Bronchial epithelial cell (primary cell): Measurements from ENCODE around the gene BANP. TPM values are rescaled to one million over a fixed set of nuclear protein-coding genes. Genes with fewer than 3 reads are reported as not detected.

Experiments used
- DNase-seq: peaks from one replicate; pipeline ENCODE4 v3.0.0-alpha.2; 2010; ENCODE audit warnings: low read depth
- FAIRE-seq: peaks from 2 replicates; lab custom pipeline; 2011; peaks lifted over from hg19 to GRCh38; lab: Jason Lieb, UNC
- H3K27me3 ChIP-seq: 2 replicates; pipeline ENCODE4 v1.5.1; 2011; ENCODE audit warnings: low read length; ENCODE audit not compliant: control insufficient read depth, insufficient read depth
- H3K36me3 ChIP-seq: 2 replicates; pipeline ENCODE4 v1.5.1; 2011; ENCODE audit warnings: low read length; ENCODE audit not compliant: control insufficient read depth, insufficient read depth
- H3K4me3 ChIP-seq: 2 replicates; pipeline ENCODE4 v1.5.1; 2011; ENCODE audit warnings: mild to moderate bottlenecking, low read depth, low read length, control low read depth
- total RNA-seq: library from RNA; depleted of rRNA; stranded (reverse); fragments of >200 nt; gene quantifications from 2 replicates; pipeline ENCODE4 v1.2.1, GENCODE V29; 2014
- TF ChIP-seq, protein P1 (sequence below): IDR thresholded peaks from 2 replicates; pipeline ENCODE4 v1.5.1; 2011; ENCODE audit warnings: mild to moderate bottlenecking, moderate library complexity, low read length, control low read depth, inconsistent platforms; ENCODE audit not compliant: insufficient read depth, severe bottlenecking

BANP gene
- total RNA-seq, 1 donor from 2014 or later = 22.1 TPM

DNA sequence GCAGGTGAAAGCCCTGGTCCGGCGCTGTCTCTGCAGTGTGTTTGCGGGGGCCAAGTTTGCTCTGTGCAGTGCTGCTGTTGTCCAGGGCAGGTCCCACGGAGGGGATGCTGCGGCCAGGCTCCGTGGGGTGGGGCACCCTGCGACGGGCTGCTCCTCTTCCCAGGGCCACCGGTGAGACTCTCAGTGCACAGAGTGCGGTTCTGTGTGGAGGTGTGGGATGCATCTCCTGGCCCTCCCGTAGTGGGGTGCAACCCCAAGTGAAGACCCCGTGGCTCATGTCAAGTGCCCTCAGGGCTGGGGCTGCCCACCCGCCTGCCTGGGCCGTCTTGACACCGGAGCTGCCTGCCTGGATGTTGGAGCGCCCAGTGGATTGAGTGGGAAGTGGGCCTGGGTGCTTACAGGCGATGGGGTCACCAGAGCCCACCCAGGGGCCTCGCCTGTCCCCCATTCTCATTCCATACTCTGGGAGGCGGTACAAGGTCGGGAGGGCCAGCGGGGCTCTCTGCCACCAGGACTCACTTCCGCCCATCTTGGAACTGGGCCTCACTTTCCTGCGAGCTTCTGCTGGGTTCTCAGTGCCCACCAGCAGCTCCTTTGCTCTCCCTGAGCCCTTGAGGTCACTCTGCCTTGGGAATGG, 119.9 kb downstream of the BANP start:
- Histone ChIP-seq H3K4me3 (no peak overlapping the region), H3K27me3 (no peaks in the 10 kb centered on the region), H3K36me3 (peaks cover 4% of the 10 kb centered on the region)
- FAIRE-seq (no peak), DNase-seq (no peak)
- TF ChIP-seq, protein P1, sequence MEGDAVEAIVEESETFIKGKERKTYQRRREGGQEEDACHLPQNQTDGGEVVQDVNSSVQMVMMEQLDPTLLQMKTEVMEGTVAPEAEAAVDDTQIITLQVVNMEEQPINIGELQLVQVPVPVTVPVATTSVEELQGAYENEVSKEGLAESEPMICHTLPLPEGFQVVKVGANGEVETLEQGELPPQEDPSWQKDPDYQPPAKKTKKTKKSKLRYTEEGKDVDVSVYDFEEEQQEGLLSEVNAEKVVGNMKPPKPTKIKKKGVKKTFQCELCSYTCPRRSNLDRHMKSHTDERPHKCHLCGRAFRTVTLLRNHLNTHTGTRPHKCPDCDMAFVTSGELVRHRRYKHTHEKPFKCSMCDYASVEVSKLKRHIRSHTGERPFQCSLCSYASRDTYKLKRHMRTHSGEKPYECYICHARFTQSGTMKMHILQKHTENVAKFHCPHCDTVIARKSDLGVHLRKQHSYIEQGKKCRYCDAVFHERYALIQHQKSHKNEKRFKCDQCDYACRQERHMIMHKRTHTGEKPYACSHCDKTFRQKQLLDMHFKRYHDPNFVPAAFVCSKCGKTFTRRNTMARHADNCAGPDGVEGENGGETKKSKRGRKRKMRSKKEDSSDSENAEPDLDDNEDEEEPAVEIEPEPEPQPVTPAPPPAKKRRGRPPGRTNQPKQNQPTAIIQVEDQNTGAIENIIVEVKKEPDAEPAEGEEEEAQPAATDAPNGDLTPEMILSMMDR = no peak

DNA sequence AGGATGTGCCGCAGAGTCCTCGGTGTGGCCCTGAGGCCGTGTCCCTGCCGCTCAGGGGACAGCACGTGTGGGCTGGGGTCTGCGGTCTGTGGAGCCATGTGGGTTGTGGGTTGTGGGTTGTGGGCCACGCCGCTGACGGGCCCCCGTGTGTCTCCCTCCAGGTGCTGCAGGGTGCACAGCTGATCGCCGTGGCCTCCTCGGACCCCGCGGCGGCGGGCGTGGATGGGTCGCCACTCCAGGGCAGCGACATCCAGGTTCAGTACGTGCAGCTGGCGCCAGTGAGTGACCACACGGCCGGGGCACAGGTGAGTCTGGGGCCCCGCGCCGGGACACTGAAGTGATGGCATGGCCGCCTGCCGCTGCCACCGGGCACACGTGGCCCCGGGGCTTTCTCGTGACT, 120.7 kb downstream of the BANP start:
- H3K4me3 ChIP-seq = no peak overlapping the region
- FAIRE-seq (no peak), DNase-seq (no peak)
- H3K27me3 ChIP-seq = no peaks in the 10 kb centered on the region
- TF ChIP-seq, protein P1 = no peak
- H3K36me3 ChIP-seq = peaks cover 4% of the 10 kb centered on the region

DNA sequence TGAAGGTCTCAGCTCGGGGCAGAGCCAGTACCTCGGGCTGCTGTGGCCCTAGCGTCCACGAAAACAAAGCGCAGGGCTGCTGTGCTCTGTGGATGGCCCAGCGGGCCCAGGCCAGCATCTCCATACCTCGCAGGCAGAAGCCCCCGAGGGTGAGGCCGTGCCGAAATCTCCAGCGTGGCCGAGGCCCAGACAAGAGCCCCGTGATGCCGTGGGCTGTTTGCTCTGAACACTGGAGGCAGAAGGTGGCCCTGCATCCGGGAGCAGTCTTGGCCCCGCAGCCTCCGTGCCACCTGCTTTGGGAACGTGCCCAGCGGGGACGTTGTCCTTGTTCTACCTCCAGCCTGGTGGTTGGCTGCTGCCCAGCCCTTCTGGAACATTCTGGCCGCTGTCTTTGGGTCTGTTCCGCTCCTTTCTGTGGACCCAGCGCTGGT, 121.4 kb downstream of the BANP start:
- DNase-seq = no peak
- Histone ChIP-seq H3K4me3 (no peak overlapping the region), H3K27me3 (no peaks in the 10 kb centered on the region), H3K36me3 (peaks cover 3% of the 10 kb centered on the region)
- FAIRE-seq = no peak
- TF ChIP-seq, protein P1 = no peak

DNA sequence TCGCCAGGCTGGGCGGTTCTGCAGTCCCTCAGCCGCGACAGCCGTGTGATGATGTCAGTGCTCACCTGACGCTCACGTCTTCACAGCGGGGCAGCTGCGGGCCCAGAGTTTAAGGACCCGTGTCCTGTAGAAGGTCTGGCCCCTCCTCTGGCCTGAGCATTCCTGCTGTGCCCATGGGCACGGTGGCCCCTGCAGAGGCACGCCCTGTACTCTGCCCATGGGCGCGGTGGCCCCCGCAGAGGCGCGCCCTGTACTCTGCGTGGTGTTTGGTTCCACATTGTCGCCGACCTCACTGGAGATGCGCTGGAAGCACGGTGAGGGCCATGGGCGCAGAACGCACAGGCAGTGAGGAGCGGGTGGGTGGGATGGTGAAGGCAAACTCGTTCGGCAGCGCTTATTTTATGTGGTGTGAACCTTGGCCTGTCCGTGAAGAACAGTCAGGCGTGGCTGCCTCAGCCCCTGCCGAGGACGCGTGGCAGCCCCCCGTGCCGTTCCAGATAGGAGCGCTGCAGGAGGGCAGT, 122.0 kb downstream of the BANP start:
- no peak for FAIRE-seq
- peaks cover 3% of the 10 kb centered on the region for H3K36me3 ChIP-seq
- DNase-seq = no peak
- TF ChIP-seq, protein P1 = no peak
- H3K27me3 ChIP-seq = no peaks in the 10 kb centered on the region
- H3K4me3 ChIP-seq = no peak overlapping the region

DNA sequence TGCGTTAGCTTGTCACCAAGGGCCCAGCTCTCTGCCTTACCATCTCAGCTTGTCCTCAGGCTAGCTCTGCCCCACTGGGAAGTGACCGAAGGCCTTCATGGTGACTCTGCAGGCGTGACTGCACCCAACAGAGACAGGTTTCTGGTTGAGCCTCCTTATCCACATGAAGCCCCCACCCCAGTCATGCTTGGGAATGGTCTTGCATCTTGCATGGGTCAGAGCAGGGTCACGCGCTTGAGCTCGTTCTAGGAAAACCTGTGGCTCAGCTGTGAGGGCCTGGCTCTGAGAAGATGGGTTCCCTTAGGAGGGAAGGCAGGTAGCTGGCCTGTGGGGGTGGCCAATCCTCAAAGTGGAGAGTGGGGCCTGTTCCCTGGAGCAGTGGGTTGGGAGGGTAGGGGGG, 122.8 kb downstream of the BANP start:
- TF ChIP-seq, protein P1 = no peak
- no peak overlapping the region for H3K4me3 ChIP-seq
- peaks cover 3% of the 10 kb centered on the region for H3K36me3 ChIP-seq
- FAIRE-seq = no peak
- DNase-seq = no peak
- no peaks in the 10 kb centered on the region for H3K27me3 ChIP-seq
